ENCODE results near the gene SH3PXD2A. TPM values are rescaled to one million over a fixed set of nuclear protein-coding genes. Genes with fewer than 3 reads are reported as not detected.

Gene SH3PXD2A
- polyA plus RNA-seq, 1 experiment, result 50.2 TPM

DNA sequence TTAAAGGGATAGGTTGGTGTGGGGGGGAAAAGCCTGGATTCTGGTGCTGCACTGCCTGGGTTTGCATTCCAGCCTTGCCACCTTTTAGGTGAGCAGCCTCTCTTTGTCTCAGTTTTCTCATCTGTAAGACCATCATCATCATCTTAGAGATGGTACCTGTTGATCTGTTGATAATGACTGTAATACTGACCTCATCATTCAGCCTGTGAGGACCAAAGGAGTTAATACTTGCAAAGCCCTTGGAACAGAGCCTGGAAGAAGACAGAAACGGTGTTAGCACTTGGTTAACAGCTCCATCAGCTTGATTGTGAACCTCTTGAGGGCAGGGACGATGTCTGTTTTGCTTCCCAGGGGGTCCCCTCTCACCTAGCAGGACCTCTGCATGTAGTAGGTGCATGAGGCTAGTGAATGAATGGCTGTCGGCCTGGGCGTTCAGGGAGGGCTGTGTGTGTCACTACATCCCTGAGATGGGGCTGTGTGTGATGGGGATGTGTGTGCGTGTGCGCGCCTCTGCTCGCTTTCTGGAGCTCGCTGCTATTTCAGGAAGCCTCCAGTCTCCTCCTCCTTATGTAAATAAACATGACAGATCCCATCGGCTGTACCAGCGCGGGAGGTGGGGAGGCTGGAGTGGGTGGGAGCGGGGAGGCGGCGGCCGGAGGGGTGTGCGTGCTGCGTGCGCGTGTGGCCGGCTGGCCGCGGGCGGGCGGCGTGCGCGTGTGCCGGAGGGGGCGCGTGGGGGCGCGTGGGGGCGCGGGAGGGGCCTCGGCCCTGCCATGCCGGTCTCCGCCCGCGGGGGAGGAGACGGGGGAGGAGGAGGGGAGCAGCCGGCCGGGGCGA is 300.7 kb downstream of the SH3PXD2A start:
- Histone ChIP-seq H3K36me3 (ENCODE audit: control insufficient read depth, insufficient read depth, low read length) (no peaks in the 10 kb centered on the region), H3K27me3 (ENCODE audit: control insufficient read depth, insufficient read depth, low read length) (peaks cover 15% of the 10 kb centered on the region), H3K4me3 (ENCODE audit: low read depth, low read length) (peak overlapping the region; percentile 42)
- POLR2A ChIA-PET, result no interaction called here
- CTCF ChIA-PET, result interaction anchor here (1.0 to 1.8 kb wide), 3 partner anchors 9 to 157 kb away, joined by 3 to 5 read pairs (median 3); no protein-coding TSS in a partner anchor
- no peak for TF ChIP-seq CTCF (IDR thresholded peaks at IDR 0.05; ENCODE audit: insufficient read depth, low read depth, low read length)
- no peak for DNase-seq (ENCODE audit: low read depth)

GRCh38 chr10:103553743-103554487 is 301.5 kb downstream of the SH3PXD2A start:
- no peak for DNase-seq (ENCODE audit: low read depth)
- Histone ChIP-seq H3K27me3 (ENCODE audit: control insufficient read depth, insufficient read depth, low read length) (peaks cover 16% of the 10 kb centered on the region), H3K4me3 (ENCODE audit: low read depth, low read length) (no peak overlapping the region), H3K36me3 (ENCODE audit: control insufficient read depth, insufficient read depth, low read length) (no peaks in the 10 kb centered on the region)
- POLR2A ChIA-PET, result no interaction called here
- CTCF ChIA-PET, result interaction anchor here (1.1 to 1.7 kb wide), 2 partner anchors 10 to 11 kb away, joined by 3 to 7 read pairs; no protein-coding TSS in a partner anchor
- TF ChIP-seq CTCF (IDR thresholded peaks at IDR 0.05; ENCODE audit: insufficient read depth, low read depth, low read length), result no peak

GRCh38 chr10:103552856-103553742 is 302.3 kb downstream of the SH3PXD2A start:
- POLR2A ChIA-PET, result no interaction called here
- Histone ChIP-seq H3K27me3 (ENCODE audit: control insufficient read depth, insufficient read depth, low read length) (peaks cover 15% of the 10 kb centered on the region), H3K4me3 (ENCODE audit: low read depth, low read length) (no peak overlapping the region), H3K36me3 (ENCODE audit: control insufficient read depth, insufficient read depth, low read length) (no peaks in the 10 kb centered on the region)
- CTCF ChIA-PET, result interaction anchor here (1.1 to 1.7 kb wide), 2 partner anchors 10 to 11 kb away, joined by 3 to 7 read pairs; no protein-coding TSS in a partner anchor
- no peak for DNase-seq (ENCODE audit: low read depth)
- TF ChIP-seq CTCF (IDR thresholded peaks at IDR 0.05; ENCODE audit: insufficient read depth, low read depth, low read length), result no peak

- H3K27me3 ChIP-seq (ENCODE audit: control insufficient read depth, insufficient read depth, low read length), result peaks cover 14% of the 10 kb centered on the region
- no peak for DNase-seq (ENCODE audit: low read depth)
- ChIA-PET CTCF (interaction anchor here (0.6 to 1.7 kb wide), 2 partner anchors 9 to 12 kb away, joined by 3 to 7 read pairs; no protein-coding TSS in a partner anchor), POLR2A (no interaction called here)
- H3K36me3 ChIP-seq (ENCODE audit: control insufficient read depth, insufficient read depth, low read length), result no peaks in the 10 kb centered on the region
- no peak for TF ChIP-seq CTCF (IDR thresholded peaks at IDR 0.05; ENCODE audit: insufficient read depth, low read depth, low read length)
- H3K4me3 ChIP-seq (ENCODE audit: low read depth, low read length), result no peak overlapping the region
Measured at GRCh38 chr10:103551619-103552602, 303.5 kb downstream of the SH3PXD2A start.

Measured in BJ (cell line).